Head of caudate nucleus (tissue), 42 donors: ENCODE results near the gene IL4I1.

ENCODE experiments used
- DNase-seq, 42 donors: peaks; one replicate each; pipeline versions ENCODE4 v3.0.0 to v3.0.0-alpha.2; 2020 to 2021; ENCODE audit warnings: mixed read lengths in 7 of 42
- intact Hi-C: fragments of 100-400 bp; cut with DNase I; formaldehyde crosslinking; loops from one replicate; pipeline ENCODE4 v1.15.0; 2022

IL4I1 gene

DNA sequence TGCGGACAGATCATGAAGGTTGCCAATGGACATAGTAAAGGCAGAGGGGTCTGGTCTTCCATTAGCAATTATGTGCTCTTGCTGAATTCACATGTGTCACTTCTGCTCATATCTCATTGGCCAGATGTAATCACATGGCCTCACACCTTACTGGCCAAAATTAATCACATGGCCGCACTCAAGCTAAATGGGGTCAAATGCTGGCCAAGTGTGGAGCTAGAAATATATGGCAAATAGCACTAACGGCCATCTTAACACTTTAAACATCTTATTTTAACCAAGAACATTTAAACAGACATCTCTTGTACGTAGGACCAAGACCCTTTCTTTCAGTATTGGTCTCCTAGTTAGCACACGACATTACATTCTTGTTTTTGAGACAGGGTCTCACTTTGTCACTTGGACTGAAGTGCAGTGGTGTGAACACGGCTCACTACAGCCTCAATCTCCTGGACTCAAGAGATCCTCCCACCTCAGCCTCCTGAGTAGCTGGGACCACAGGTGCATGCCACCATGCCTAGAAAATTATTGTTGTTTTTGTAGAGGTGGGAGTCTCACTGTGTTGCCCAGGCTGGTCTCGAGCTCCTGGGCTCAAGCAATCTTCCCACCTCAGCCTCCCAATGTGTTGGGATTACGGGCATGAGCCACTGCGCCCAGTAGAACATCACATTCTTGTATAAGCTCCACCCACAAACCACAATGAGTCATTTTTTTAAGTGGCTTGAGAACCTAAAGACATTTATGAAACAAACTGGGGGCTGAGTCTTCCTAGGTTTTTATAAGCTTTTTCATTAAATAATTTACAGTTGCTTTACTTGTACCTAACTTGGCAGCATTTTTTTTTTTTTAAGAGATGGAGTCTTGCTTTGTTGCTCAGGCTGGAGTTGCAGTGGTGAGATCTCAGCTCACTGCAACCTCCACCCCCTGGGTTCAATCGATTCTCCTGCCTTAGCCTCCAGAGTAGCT lies 48.7 kb downstream of the IL4I1 start:
- intact Hi-C loops: no loop called here

GRCh38 chr19:49846408-49846807 lies 50.3 kb downstream of the IL4I1 start:
- DNase-seq: no peak
- intact Hi-C loops: no loop called here

More for the DNA sequence above, 48.7 kb downstream of the IL4I1 start:
- no peak for DNase-seq

GRCh38 chr19:49845414-49845813 lies 51.3 kb downstream of the IL4I1 start:
- DNase-seq: no peak
- intact Hi-C loops: no loop called here

DNA sequence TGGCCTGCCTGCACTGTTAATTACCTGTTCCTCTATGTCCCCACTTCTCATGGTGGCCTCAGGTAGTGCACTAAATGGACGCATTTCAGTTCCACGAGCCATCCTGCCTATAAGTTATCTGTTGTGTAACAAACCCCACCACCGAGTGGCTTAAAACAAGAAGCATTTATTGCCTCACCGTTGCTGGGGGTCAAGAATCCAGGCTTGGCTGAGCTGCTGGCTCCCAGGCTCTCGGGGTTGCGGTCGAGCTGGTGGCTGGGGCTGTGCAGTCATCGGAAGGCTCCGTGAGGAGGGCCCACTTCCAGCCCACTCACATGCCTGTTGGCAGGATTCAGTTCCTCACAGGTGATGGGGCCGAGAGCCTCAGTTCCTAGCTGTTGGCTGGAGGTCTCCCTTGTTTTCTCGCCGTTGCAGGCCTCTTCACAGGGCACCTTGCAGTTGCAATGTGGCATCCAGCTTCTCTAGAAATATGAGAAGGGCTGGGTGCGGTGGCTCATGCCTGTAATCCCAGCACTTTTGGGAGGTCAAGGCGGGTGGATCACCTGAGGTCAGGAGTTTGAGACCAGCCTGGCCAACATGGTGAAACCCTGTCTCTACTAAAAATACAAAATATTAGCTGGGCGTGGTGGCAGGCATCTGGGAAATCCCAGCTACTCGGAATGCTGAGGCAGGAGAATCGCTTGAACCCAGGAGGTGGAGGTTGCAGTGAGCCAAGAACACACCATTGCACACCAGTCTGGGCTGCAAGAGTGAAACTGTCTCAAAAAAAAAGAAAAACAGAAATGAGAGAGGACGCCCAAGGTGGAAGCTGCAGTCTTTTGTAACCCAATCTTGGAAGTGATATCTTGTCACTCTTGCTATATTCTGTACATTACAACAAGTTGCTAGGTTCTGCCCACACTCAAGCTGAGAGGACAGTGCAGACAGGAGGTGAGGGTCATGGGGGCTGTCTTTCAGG lies 52.3 kb downstream of the IL4I1 start:
- intact Hi-C loops: no loop called here
- no peak for DNase-seq

- intact Hi-C loops: no loop called here
- DNase-seq: no peak
Observed at GRCh38 chr19:49843265-49843664, 53.4 kb downstream of the IL4I1 start.

GRCh38 chr19:49840736-49841249 lies 55.9 kb downstream of the IL4I1 start:
- intact Hi-C loops: no loop called here
- no peak for DNase-seq

- no peak for DNase-seq
- intact Hi-C loops: no loop called here
Observed at GRCh38 chr19:49840321-49840720, 56.4 kb downstream of the IL4I1 start.

GRCh38 chr19:49839713-49840112 lies 57.0 kb downstream of the IL4I1 start:
- no peak for DNase-seq
- intact Hi-C loops: no loop called here
